ENCODE results near the gene RPAP2. TPM values are rescaled to one million over a fixed set of nuclear protein-coding genes. Genes with fewer than 3 reads are reported as not detected.
"Not testable (repeated sequence)": the region's sequence is repeated elsewhere in the genome, so short reads cannot be mapped to it uniquely, and the experiment has no call there.

Gene RPAP2
- total RNA-seq, result 40.7 TPM

DNA sequence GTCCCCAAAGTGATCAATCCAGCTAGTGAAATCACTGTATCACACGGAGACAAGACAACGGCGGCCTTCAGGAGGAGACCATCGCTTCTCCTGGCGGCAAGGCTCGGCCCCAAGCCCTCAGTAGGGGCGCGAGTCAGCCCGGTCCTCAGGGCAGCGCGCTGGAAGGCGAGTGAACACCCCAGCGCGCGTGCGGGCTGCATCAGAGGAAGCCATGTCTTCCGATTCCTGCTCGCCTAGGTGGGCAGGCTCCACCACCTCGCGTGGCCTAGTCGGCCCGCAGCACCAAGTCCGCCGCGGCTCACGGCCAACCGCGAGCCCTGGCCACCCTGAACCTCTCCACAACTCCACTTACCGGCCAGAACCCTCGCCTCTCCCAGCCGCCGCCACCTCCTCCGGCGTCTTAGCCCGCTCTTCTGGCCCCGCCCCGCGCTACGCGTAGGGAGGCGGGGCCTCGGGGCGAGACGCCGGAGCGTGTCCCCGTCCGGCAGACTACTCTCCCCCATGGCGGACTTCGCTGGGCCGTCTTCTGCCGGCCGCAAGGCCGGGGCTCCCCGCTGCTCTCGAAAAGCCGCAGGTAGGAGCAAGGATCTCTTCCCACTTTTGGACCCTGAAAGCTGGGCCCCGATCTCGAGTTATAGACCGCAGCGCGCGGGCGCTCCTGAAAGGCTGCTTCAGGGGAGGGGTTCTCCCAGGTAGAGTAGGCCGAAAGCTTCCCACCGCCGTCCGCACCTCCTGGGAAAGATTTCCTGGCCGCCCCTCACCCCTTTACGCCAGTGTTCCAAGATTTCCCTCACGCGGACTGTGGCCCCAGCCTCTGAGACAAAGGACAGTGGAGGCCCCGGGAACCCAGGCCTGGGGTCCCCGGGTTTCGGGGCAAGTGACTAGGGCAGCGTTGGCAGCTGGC is at the start of gene RPAP2, which contains the start of gene GLMN:
Gene RPAP2 (plus strand): TSS at position 487 of the 904 bp plus-strand sequence. CDS start 15 bp downstream, at position 502.
Gene GLMN (minus strand): TSS at position 415 of the 904 bp plus-strand sequence. CDS start 988 bp downstream, outside the sequence.
- ATAC-seq (peak; percentile 100), DNase-seq (ENCODE audit: low spot score) (peak; percentile 88)
- intact Hi-C loops (cut with DNase I), result no loop called here

DNA sequence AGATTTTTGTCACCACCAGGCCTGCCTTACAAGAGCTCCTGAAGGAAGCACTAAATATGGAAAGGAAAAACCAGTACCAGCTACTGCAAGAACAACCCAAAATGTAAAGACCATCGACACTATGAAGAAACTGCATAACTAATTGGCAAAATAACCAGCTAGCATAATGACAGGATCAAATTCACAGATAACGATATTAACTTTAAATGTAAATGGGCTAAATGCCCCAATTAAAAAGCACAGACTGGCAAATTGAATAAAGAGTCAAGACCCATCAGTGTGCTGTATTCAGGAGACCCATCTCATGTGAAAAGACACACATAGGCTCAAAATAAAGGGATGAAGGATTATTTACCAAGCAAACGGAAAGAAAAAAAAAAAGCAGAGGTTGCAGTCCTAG is 44.1 kb upstream of the RPAP2 start:
- DNase-seq (ENCODE audit: low spot score); ATAC-seq; intact Hi-C loops (cut with DNase I): not testable (repeated sequence)

DNA sequence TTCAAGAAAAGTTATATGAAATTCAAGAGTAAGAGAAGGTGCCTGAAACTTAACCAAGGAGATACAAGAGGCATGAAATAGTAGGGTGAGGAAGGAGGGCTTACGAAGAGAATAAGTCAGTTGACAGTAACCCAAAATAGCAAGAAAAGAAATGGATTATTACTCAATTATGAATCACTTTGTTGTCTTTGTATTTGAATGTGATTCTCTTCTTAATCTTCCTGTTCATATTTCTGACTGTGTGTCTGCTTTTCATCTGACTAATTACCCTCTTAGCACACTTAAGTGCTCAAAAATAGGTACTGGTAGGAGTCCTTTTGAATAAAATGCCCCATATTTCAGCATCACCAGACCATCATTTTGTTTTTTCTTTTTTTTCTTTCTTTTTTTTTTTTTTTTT is 39.5 kb upstream of the RPAP2 start:
- DNase-seq (ENCODE audit: low spot score), result no peak
- intact Hi-C loops (cut with DNase I), result no loop called here
- ATAC-seq, result no peak

DNA sequence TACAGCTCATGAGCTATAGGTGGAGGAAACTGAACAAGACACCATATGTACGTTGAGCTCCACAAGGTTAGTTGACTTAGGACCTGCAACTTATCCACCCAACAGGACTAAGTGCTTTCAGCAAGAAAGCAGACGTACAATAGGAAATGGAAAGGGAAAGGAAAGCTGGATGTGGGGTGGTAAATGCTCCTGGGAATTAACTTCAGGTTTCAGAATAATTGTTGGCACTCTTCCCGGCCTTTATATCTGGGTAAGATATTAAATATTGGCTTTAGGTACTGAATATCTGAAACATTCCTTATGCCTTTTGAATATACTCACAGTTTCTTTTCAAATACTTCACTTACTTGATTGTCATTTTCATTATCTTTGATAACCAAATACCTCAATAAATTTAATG is 36.3 kb upstream of the RPAP2 start:
- no peak for DNase-seq (ENCODE audit: low spot score)
- no peak for ATAC-seq
- intact Hi-C loops (cut with DNase I), result no loop called here

DNA sequence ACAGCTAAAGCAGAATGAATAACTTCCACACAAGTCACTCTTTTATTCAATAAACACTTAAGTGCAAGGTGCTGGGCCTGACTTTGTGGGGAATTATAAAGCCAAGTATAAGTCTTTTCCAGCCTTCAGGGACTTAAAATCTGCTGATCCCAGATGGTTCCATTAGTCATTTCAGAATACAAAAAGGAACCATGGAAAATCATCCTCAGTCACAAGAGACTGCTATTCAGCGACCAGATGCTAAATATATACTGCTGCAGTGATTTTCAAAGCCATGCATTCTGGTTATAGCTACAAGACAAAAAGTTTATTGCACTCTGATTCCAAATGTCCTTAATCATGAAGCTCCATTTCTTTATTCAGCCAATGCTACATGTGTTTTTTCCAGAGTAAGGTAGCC is 25.8 kb upstream of the RPAP2 start:
- DNase-seq (ENCODE audit: low spot score), result no peak
- ATAC-seq, result no peak
- intact Hi-C loops (cut with DNase I), result no loop called here

DNA sequence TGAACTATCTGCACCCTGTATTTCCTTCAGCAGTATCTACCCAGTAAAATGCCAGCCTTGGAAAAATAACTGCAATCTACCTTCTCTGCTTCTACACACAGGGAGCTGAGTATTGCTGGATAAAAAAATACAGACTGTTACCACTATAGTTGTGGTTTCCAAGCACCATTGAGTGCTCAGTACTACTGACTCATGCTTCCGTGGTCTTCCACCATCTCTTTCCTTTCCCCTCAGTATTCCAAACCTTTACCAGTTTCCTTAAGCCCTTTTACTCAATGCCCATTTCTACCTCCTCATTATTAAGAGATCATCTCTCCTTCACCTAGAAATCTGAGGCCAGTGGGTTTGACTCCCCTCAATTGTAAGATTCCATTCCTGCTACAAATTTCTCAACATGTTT is 23.9 kb upstream of the RPAP2 start:
- ATAC-seq, result no peak
- intact Hi-C loops (cut with DNase I), result no loop called here
- DNase-seq (ENCODE audit: low spot score), result no peak

DNA sequence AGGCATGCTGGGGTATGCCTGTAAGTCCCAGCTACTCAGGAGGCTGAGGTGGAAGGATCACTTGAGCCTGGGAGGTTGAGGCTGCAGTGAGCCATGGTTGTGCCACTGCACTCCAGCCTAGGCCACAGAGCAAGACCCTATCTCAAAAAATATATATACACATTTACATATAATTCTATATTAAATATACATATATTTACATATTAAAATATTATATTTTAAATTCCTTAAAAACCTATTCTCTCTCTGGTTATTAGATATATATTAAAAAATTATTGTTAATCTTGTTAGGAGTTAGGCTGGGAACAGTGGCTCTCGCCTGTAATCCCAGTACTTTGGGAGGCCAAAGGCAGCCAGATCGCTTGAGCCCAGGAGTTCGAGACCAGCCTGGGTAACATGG is 22.8 kb upstream of the RPAP2 start:
- ATAC-seq (no peak), DNase-seq (ENCODE audit: low spot score) (no peak)
- intact Hi-C loops (cut with DNase I), result no loop called here

DNA sequence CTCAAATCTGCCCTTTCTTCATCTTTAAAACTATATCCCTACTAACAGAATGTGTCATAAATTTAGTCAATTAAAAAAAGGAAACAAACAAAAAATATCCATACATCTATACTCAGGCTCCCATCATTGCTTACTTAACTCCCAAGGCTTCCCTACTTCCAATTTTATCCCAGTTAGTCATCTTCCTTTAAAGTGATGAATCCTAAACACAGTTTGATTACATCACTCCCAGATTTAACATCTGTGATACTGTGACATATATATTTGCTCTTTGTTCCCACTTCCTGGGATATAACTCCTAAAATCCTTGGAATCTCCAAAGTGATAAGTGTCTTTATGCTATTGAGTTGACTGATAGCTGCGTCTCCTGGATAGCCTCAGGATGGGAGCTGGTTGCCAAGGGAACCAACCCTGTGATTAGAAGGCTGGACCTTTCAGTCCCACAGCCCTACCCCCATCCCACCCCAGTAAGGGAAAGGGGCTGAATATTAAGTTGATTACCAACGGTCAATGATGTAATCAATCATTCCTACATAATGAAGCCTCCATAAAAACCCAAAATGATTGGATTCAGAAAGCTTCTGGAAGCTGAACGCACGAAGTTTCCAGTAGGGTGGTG is 21.6 kb upstream of the RPAP2 start:
- DNase-seq (ENCODE audit: low spot score), result no peak
- no peak for ATAC-seq
- intact Hi-C loops (cut with DNase I), result no loop called here

DNA sequence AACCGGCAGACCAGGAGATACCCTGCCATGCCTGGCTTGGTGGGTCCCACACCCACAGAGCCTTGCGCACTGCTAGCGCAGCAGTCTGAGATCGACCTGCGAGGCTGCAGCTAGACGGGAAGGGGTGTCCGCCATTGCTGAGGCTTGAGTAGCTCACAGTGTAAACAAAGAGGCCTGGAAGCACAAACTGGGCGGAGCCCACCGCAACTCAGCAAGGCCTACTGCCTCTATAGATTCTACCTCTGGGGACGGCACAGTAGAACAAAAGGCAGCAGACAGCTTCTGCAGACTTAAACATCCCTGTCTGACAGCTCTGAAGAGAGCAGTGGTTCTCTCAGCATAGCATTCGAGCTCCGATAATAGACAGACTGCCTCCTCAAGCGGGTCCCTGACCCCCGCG is 19.1 kb upstream of the RPAP2 start:
- ATAC-seq; DNase-seq (ENCODE audit: low spot score); intact Hi-C loops (cut with DNase I): not testable (repeated sequence)

DNA sequence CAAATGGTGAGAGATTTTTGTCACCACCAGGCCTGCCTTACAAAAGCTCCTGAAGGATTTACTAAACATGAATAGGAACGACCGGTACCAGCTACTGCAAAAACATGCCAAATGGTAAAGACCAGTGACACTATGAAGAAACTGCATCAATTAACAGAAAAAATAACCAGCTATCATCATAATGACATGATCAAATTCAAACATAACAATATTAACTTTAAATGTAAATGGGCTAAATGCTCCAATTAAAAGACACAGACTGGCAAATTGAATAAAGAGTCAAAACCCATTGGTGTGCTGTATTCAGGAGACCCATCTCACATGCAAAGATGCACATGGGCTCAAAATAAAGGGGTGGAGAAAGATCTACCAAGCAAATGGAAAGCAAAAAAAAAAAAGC is 17.4 kb upstream of the RPAP2 start:
- intact Hi-C loops (cut with DNase I); DNase-seq (ENCODE audit: low spot score); ATAC-seq: not testable (repeated sequence)

DNA sequence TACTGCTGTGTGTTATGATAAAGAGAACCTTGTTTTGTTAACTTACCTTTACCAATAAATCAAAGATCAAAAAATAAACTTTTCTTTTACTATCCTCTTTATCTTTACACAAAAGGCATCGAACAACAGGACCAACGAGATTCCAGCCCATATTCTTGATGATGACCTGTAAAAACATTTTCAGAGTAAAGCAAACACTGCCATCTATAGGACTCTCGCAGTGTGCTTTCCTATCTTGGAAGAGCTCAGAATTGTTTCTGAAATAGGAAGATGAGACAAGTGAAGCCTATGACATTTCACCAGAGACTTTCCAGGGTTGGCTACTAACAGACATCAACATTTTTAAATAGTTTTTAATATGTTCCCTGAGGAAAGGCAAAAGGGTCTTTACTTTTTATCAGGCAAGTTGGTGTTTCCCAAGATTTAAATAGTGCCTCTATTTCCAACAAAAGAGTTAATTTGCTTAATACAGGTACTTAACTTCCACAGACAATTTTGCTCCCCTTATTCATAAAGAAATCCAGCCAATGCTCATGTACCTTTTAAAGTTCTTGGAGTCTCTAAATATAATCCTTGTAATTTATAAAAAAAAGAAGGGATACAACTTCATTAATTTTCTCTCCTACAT is 7.4 kb upstream of the RPAP2 start:
- DNase-seq (ENCODE audit: low spot score), result no peak
- intact Hi-C loops (cut with DNase I), result no loop called here
- ATAC-seq, result no peak

DNA sequence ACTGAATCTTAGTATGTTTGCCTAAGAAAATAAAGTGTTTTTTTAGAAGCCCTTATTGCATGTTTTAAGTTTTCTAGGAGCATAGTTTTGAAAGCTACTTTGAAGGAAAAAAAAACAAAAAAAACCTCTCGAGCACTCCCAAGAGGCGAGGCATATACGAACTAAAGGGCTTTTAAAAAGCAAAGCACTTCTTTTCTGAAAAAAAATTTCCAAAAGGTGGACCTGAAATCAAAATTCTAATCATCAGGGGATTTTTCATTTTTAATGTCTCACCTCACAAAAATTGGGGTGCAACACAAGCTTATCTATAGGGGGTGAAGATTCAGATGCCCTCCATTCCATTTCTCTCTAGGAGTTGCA is 666 bp upstream of the RPAP2 start:
- DNase-seq (ENCODE audit: low spot score) (no peak), ATAC-seq (peak; percentile 6)
- intact Hi-C loops (cut with DNase I), result no loop called here

DNA sequence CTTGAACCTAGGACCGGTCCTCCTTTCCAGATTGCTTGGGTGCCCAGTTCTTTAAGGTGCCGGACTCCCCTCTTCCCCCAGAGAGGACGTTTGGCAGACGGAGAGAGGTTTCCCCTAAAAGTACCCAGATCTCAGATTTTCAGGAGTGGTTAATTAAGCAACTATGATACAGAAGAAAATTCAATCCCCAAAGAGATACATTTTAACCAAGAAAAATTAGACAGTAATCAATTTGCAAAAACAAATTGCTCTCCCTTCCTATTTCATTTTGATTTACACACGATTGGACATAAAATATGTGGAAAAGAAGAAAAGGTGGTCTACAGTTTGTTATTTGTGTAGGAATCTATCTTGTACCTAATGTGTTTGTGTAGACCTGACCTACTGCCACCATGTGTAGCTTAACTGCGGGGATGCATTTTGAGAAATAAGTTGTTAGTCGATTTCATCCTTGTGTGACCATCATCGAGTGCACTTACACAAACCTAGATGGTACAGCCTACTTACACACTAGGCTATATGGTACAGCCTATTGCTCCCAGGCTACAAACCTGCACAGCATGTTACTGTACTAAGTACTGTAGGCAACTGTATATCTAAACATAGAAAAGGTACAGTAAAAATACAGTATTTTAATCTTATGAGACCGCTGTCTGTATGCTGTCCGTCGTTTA is 755 bp downstream of the RPAP2 start:
- intact Hi-C loops (cut with DNase I), result no loop called here
- no peak for DNase-seq (ENCODE audit: low spot score)
- no peak for ATAC-seq

DNA sequence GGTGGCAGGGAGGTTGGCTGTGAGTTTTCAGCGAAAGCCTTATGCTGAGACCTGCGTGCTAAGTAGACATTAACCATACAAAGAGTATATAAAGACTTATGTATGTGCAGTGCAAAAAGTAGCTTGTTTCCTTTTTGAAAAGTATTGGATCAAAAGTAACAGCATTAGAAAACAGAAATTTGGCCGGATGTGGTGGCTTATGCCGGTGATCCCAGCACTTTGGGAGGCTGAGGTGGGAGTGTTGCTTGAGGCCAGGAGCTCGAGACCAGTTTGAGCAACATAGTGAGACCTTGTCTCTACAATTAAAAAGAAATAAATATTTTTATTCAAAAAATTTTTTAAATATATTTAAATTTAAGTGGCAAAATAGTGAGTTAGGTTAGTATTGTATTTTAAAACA is 2.2 kb downstream of the RPAP2 start:
- intact Hi-C loops (cut with DNase I), result no loop called here
- DNase-seq (ENCODE audit: low spot score), result no peak
- no peak for ATAC-seq

DNA sequence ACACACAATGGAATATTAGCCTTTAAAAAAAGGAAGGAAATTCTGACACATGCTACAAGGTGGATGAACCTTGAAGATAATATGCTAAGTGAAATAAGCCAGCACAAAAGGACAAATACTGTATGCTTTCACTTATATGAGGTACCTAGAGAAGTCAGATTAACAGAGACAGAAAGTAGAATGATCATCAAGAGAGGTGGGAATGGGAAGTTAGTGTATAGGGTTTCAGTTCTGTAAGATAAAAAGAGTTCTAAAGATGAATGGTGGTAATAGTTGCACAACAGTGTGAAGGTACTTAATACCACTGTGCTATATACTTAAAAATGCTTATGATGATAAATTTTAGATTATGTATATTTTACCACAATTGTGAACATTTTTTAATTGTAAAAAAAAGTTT is 7.2 kb downstream of the RPAP2 start:
- no peak for DNase-seq (ENCODE audit: low spot score)
- ATAC-seq, result no peak
- intact Hi-C loops (cut with DNase I), result no loop called here

DNA sequence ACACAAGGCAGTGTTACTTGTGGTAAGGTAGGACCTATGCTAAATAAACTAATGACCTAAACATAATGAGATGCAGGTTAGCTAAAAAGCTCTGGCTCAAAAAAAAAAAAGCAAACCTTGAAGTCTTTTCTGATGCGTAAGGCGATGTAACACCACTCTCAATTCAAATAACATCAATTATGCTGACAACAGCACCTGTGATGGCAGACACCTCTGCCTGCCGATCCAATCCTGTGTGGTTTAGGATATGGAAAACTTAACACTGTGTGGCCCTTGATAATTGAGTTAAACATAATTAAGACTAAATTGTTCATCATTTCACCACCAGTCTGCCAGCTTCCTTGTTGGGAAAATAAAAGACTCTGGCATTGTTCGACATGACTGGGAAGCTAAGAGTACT is 9.1 kb downstream of the RPAP2 start:
- ATAC-seq (no peak), DNase-seq (ENCODE audit: low spot score) (no peak)
- intact Hi-C loops (cut with DNase I), result no loop called here

DNA sequence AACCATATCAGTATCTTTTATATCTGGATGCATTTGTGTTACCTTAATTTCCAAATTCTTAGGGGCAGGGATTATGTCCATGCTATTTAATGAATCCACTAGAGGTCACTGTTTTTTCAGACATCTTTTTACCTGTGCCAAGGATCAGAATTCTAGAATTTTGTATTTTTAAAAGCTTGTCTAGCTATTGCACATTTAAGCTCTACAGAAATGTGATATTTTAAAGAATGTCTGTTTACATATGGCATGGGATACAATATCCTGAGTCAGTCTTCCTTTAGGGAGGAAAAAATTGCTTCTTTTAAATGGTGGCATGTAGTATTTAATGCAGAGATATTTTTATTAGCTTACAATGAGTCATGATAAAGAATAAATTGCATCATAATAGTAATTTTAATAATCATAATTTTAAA is 11.3 kb downstream of the RPAP2 start:
- intact Hi-C loops (cut with DNase I), result no loop called here
- ATAC-seq (peak; percentile 38), DNase-seq (ENCODE audit: low spot score) (no peak)

DNA sequence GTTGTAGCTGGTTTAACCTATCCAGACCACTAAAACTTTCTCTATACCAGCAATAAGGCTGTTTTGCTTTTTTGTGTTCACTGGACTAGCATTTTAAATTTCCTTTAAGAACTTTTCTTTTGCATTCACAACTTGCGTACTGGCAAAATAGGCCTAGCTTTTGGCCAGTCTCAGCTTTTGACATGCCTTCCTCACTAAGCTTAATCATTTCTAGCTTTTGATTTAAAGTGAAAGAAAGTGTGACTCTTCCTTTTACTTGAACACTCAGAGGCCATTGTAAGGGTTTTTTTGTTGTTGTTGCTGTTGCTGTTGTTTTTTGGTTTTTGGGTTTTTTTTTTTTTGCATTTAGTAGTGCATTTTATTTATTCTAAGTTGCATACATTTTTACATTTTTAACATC is 15.2 kb downstream of the RPAP2 start:
- intact Hi-C loops (cut with DNase I), result no loop called here
- ATAC-seq, result no peak
- no peak for DNase-seq (ENCODE audit: low spot score)

DNA sequence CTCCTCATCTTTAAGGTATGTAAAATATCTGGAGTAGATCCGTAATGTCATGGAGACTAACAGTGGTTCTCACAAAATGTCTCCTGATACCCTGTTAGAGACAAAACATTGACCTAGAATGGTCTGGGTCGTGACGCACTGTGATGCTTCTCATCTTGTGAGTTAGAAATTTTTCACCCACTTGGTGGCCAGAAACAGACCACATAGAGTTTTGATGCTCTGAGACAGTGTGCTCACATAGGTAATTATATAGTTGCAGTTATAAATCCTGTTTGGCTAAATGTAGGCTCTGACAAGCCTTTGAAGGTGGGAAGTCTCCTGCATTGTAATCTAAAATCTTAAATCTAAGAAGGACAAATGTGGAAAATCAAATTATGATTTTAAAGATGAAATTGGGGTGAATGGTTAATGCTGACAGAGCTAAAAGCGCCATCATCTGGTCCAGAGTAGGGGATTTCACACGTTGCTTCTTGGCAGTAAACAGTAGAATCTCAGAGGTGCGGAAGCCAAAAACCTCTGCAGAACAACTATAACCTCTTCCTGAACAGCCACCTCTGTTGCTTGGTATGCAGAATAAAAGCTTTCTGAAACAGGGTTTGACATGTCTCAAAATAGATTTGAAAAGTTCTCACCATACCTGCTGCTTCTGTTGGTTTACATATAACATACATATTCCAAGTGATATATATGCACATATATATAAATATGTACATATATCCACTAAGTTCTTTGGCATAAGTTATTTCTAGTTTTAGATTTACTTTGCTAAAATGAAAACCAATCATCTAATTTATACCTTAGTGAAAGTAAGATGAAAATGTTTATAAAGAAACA is 17.1 kb downstream of the RPAP2 start:
- no peak for DNase-seq (ENCODE audit: low spot score)
- no peak for ATAC-seq
- intact Hi-C loops (cut with DNase I), result no loop called here
